ENCODE measurements around the gene NFATC1.

The NFATC1 gene

DNA sequence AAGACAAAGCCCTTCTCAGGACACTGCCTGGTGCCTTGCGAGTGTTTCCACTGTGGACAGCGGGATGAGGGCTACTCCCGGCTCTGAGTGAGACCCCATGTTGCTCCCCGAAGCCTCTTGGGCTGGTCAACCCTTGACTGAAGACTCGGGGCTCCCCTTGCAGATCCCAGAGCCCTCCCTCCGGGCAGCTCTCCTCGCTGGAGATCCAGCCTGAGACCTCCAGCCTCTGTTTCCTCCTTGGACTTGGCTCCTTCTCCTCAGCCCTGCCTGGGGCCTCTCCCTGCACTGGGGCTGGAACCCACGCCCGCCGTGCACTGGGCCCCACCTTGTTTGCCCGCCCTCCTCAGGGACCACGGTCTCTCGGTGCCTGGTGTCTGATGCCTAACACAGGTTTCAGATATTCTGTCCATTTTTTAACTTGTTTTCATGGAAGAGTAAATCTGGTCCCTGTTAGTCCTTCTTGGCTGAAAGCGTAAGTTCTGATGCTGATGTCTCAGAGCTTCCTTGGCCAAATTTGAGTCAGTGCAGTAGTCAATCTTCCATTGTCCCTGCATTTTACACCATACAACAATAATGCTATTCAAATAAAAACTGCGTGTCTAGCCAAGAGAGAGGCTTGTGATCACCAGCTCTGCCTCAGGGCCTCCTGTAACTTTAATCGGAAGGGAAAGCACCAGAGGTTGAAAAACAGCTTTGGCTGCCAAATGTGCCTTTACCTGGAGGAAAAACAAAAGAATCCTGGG, 144.6 kb downstream of the NFATC1 start:
- no peak overlapping the region for H3K4me3 ChIP-seq (replicated peaks; ENCODE audit: low read depth, low read length)
- H3K36me3 ChIP-seq (ENCODE audit: control insufficient read depth, insufficient read depth, low read length), result no peaks in the 10 kb centered on the region
- TF ChIP-seq, protein P1, sequence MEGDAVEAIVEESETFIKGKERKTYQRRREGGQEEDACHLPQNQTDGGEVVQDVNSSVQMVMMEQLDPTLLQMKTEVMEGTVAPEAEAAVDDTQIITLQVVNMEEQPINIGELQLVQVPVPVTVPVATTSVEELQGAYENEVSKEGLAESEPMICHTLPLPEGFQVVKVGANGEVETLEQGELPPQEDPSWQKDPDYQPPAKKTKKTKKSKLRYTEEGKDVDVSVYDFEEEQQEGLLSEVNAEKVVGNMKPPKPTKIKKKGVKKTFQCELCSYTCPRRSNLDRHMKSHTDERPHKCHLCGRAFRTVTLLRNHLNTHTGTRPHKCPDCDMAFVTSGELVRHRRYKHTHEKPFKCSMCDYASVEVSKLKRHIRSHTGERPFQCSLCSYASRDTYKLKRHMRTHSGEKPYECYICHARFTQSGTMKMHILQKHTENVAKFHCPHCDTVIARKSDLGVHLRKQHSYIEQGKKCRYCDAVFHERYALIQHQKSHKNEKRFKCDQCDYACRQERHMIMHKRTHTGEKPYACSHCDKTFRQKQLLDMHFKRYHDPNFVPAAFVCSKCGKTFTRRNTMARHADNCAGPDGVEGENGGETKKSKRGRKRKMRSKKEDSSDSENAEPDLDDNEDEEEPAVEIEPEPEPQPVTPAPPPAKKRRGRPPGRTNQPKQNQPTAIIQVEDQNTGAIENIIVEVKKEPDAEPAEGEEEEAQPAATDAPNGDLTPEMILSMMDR (IDR thresholded peaks at IDR 0.05; ENCODE audit: insufficient read depth, low read length, poor library complexity, severe bottlenecking), result no peak
- no peaks in the 10 kb centered on the region for H3K27me3 ChIP-seq (replicated peaks; ENCODE audit: control insufficient read depth, insufficient read depth, low read length)
- no peak for DNase-seq (ENCODE audit: extremely low read depth, insufficient read length)

DNA sequence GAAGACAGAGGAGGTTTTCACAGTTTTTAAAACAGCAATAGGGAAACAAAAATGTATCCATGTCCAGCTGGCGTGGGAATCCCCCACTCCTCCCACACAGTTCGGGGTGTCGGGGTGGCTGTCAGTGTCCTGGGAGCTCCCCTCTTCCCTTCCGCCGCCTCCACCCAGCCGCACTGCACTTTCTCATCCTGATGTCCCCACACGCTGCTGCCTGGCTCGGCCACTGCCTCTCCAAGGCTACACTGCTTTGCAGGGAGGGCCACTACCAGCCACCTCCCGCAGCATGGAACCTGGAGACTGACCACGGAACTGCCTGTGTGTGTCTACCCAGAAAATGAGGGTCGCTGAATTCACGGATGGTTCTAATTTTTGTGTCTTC, 145.2 kb downstream of the NFATC1 start:
- H3K4me3 ChIP-seq (replicated peaks; ENCODE audit: low read depth, low read length), result no peak overlapping the region
- DNase-seq (ENCODE audit: extremely low read depth, insufficient read length), result no peak
- H3K27me3 ChIP-seq (replicated peaks; ENCODE audit: control insufficient read depth, insufficient read depth, low read length), result no peaks in the 10 kb centered on the region
- H3K36me3 ChIP-seq (ENCODE audit: control insufficient read depth, insufficient read depth, low read length), result no peaks in the 10 kb centered on the region
- TF ChIP-seq, protein P1 (IDR thresholded peaks at IDR 0.05; ENCODE audit: insufficient read depth, low read length, poor library complexity, severe bottlenecking), result no peak

DNA sequence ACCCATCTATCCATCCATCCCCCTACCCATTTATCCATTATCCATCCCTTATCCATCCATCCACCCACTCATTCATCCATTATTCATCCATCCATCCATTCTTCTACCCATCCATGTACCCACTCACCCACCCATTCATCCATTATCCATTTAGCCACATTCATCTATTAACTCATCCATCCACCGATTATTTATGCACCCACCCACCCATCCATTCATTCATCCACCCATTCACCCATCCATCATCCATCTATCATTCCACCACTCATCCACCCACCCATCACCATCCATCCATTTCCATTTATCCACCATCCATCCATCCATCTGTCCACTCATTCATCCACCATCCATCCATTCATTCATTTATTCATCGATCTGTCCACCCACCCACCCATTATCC, 146.5 kb downstream of the NFATC1 start:
- TF ChIP-seq, protein P1 (IDR thresholded peaks at IDR 0.05; ENCODE audit: insufficient read depth, low read length, poor library complexity, severe bottlenecking), result no peak
- DNase-seq (ENCODE audit: extremely low read depth, insufficient read length), result no peak
- Histone ChIP-seq H3K27me3 (replicated peaks; ENCODE audit: control insufficient read depth, insufficient read depth, low read length) (no peaks in the 10 kb centered on the region), H3K4me3 (replicated peaks; ENCODE audit: low read depth, low read length) (no peak overlapping the region), H3K36me3 (ENCODE audit: control insufficient read depth, insufficient read depth, low read length) (no peaks in the 10 kb centered on the region)

DNA sequence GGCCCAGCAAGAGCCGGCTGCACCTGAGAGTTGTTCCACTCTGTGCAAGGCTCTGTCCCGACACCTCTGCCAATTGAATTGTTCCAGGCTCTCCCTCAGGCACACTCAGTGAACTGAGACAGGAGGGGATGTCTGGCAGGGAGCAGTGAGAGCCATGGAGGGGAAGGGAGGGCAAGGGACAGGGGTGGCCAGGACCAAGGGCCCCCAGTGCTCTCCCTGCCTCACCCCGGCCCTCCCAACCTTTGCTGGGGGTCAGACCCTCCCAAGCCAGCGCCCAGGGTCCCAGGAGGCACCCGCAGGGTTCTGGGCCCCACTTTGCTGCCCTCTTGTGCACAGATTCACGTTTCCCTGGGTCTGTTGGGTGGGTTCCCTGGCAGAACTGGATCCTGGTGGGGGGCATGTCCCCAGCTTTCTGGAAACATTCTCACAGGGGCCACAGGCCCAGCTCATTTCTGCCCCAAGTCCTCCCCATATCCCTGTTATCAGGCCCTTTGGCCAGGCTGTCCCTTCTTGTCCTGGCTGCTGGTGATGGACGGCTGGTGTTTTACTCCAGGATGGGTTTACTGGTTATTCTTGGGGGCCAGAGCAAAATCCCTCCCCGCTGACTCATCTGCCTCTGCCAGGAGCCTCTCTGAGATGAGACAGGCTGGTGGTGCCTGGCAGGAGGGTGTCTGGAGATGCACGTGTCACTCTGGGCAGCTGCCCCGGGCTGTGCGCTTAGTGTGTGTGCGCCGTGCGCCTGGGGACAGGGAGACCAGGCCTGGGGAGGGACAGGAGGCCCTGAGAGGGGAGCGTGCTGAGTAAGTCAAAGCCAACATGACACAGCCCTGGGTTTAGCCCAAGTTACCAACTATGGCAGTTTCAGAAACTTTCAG, 147.4 kb downstream of the NFATC1 start:
- no peaks in the 10 kb centered on the region for H3K27me3 ChIP-seq (replicated peaks; ENCODE audit: control insufficient read depth, insufficient read depth, low read length)
- TF ChIP-seq, protein P1 (IDR thresholded peaks at IDR 0.05; ENCODE audit: insufficient read depth, low read length, poor library complexity, severe bottlenecking), result no peak
- no peak for DNase-seq (ENCODE audit: extremely low read depth, insufficient read length)
- no peak overlapping the region for H3K4me3 ChIP-seq (replicated peaks; ENCODE audit: low read depth, low read length)
- H3K36me3 ChIP-seq (ENCODE audit: control insufficient read depth, insufficient read depth, low read length), result no peaks in the 10 kb centered on the region

DNA sequence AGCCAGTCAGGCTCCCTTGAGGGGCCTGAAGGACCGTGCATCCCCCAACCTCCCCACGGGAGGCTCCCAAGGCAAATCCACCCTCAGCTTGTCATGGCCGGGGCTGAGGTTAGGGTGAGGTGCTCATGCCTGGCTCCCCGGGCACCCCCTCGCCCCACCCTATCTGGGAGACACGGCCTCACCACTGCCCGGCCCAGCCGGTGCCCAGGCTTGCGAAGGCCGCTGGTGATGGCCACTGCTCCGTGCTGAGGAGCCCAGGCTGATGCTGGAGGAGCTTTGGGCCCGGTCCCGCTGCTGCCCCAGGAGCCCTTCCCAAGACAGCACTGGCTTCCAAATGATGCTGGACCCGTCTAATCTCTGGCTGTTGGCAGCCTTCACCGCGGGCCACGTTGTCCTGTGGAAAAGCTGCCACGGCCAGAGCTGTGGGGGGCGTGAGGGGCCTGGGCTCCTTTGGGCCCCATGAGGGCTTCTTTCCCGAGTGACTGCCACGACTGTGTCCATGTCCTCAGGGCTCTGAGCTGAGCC, 148.2 kb downstream of the NFATC1 start:
- Histone ChIP-seq H3K4me3 (replicated peaks; ENCODE audit: low read depth, low read length) (no peak overlapping the region), H3K36me3 (ENCODE audit: control insufficient read depth, insufficient read depth, low read length) (no peaks in the 10 kb centered on the region), H3K27me3 (replicated peaks; ENCODE audit: control insufficient read depth, insufficient read depth, low read length) (no peaks in the 10 kb centered on the region)
- no peak for DNase-seq (ENCODE audit: extremely low read depth, insufficient read length)
- TF ChIP-seq, protein P1 (IDR thresholded peaks at IDR 0.05; ENCODE audit: insufficient read depth, low read length, poor library complexity, severe bottlenecking), result no peak

Data from GM06990 (cell line).